HCT116 (cell line): ENCODE measurements around the gene DOCK10. TPM values are rescaled to one million over a fixed set of nuclear protein-coding genes. Genes with fewer than 3 reads are reported as not detected.

Experiments
- ATAC-seq: fragments of 200-7000 bp; cut with Tn5 transposase; 2 replicates; pipeline ENCODE4 v1.9.1; 2020; ENCODE audit warnings: mild to moderate bottlenecking, moderate library complexity
- BruUV-seq: library from RNA; stranded (reverse); fragments of 400-500 nt; replicated peaks from 2 replicates; lab custom pipeline; 2021; lab: Mats Ljungman, UMichigan
- CTCF ChIA-PET: fragments of 300-600 bp; sonication (Branson Sonifier 250); formaldehyde crosslinking; loops from one replicate; lab custom pipeline; 2021; ENCODE audit warnings: antibody characterized with exemption; lab: Charles Lee
- POLR2A ChIA-PET: fragments of 300-600, 350-600 bp; sonication (Branson Sonifier 250); formaldehyde crosslinking; loops from one replicate; lab custom pipeline; 2021; ENCODE audit warnings: antibody characterized with exemption; lab: Charles Lee
- RAD21 ChIA-PET, 2 experiments: fragments of 300-600 bp; sonication (Branson Sonifier 250); formaldehyde crosslinking; loops; one replicate each; lab custom pipeline; 2023; ENCODE audit warnings: low total read pairs in 2 of 2; ENCODE audit not compliant: uncharacterized antibody in 2 of 2, unreplicated experiment in 2 of 2, low non-redundant PET in 1 of 2; lab: Charles Lee
- DNase-seq: peaks from one replicate; pipeline ENCODE4 v3.0.0-alpha.2; 2010; ENCODE audit warnings: low read depth, low spot score
- H2AFZ ChIP-seq: fragments of 200-600 bp; shearing (Covaris generic), sonication (generic); 2 replicates; pipeline ENCODE4 v1.6.1; 2017; ENCODE audit warnings: low read depth, mixed run types, mixed read lengths, antibody characterized with exemption, low read length; ENCODE audit not compliant: poor library complexity, severe bottlenecking
- H3K27ac ChIP-seq: 2 replicates; pipeline ENCODE4 v1.5.1; 2012; ENCODE audit warnings: low read depth, low read length
- H3K27me3 ChIP-seq: fragments of 200-600 bp; sonication (generic); 2 replicates; pipeline ENCODE4 v1.6.1; 2016; ENCODE audit warnings: mixed run types, low read length, mixed read lengths; ENCODE audit not compliant: insufficient read depth
- H3K36me3 ChIP-seq, 2 experiments: fragments of 200-500 bp in 1 of 2; fragments of 200-600 bp in 1 of 2; sonication (Bioruptor generic) in 1 of 2; sonication (generic) in 1 of 2; 2 replicates each; pipeline versions ENCODE4 v1.5.1 to v1.6.1; 2014 to 2016; ENCODE audit warnings: low read length in 2 of 2, inconsistent platforms in 1 of 2, mixed read lengths in 1 of 2, mixed run types in 1 of 2; ENCODE audit not compliant: insufficient read depth in 2 of 2, control insufficient read depth in 1 of 2
- H3K4me1 ChIP-seq, 2 experiments: fragments of 200-600 bp in 1 of 2; sonication (generic) in 1 of 2; 2 replicates each; pipeline versions ENCODE4 v1.5.1 to v1.6.1; 2012 to 2017; ENCODE audit warnings: low read length in 2 of 2, inconsistent platforms in 1 of 2, mild to moderate bottlenecking in 1 of 2, mixed read lengths in 1 of 2, mixed run types in 1 of 2, moderate library complexity in 1 of 2; ENCODE audit not compliant: insufficient read depth in 2 of 2, control insufficient read depth in 1 of 2
- H3K4me2 ChIP-seq: fragments of 200-600 bp; sonication (generic); 2 replicates; pipeline ENCODE4 v1.6.1; 2017; ENCODE audit warnings: mixed run types, low read length, mixed read lengths
- H3K4me3 ChIP-seq, 2 experiments: fragments of 200-600 bp in 1 of 2; sonication (generic) in 1 of 2; replicated peaks in 1 of 2; 2 replicates each; pipeline ENCODE4 v1.5.1; 2011 to 2016; ENCODE audit warnings: low read length in 2 of 2, control low read depth in 1 of 2, low read depth in 1 of 2, mild to moderate bottlenecking in 1 of 2, mixed read lengths in 1 of 2, mixed run types in 1 of 2
- H3K79me2 ChIP-seq: fragments of 200-600 bp; sonication (generic); 2 replicates; pipeline ENCODE4 v1.6.1; 2017; ENCODE audit warnings: mild to moderate bottlenecking, mixed run types, low read length, moderate library complexity, mixed read lengths; ENCODE audit not compliant: insufficient read depth
- H3K9ac ChIP-seq: fragments of 200-600 bp; sonication (generic); 2 replicates; pipeline ENCODE4 v1.6.1; 2016; ENCODE audit warnings: low read length, mixed read lengths
- H3K9me2 ChIP-seq: fragments of 200-600 bp; sonication (generic), shearing (Covaris generic); 2 replicates; pipeline ENCODE4 v1.6.1; 2017; ENCODE audit warnings: mixed run types, mild to moderate bottlenecking, moderate library complexity; ENCODE audit not compliant: insufficient read depth
- H3K9me3 ChIP-seq, 2 experiments: fragments of 200-500 bp in 1 of 2; fragments of 200-600 bp in 1 of 2; sonication (Bioruptor generic) in 1 of 2; sonication (generic) in 1 of 2; 2 replicates each; pipeline ENCODE4 v1.6.1; 2014 to 2017; ENCODE audit warnings: low read length in 2 of 2, mixed read lengths in 2 of 2, inconsistent platforms in 1 of 2, low read depth in 1 of 2, mild to moderate bottlenecking in 1 of 2, mixed run types in 1 of 2, moderate library complexity in 1 of 2; ENCODE audit not compliant: control insufficient read depth in 1 of 2, insufficient read depth in 1 of 2
- H4K20me1 ChIP-seq: fragments of 200-600 bp; sonication (generic), shearing (Covaris generic); 2 replicates; pipeline ENCODE4 v1.6.1; 2017; ENCODE audit warnings: mixed run types, mild to moderate bottlenecking, moderate library complexity; ENCODE audit not compliant: insufficient read depth
- CBX3 ChIP-seq: IDR thresholded peaks from 2 replicates; pipeline ENCODE4 v1.6.1; 2012; ENCODE audit warnings: low read depth
- CEBPB ChIP-seq: IDR thresholded peaks from 2 replicates; pipeline ENCODE4 v1.6.1; 2012; ENCODE audit warnings: low read depth
- EGR1 ChIP-seq: IDR thresholded peaks from 2 replicates; pipeline ENCODE4 v1.6.1; 2012; ENCODE audit warnings: low read depth
- ELF1 ChIP-seq: IDR thresholded peaks from 2 replicates; pipeline ENCODE4 v1.6.1; 2012; ENCODE audit warnings: low read depth, borderline replicate concordance
- EZH2 ChIP-seq: fragments of 200-600 bp; sonication (generic); IDR thresholded peaks from 2 replicates; pipeline ENCODE4 v1.6.1; 2017; ENCODE audit warnings: antibody characterized with exemption, mixed run types
- EZH2phosphoT487 ChIP-seq: fragments of 200-600 bp; IDR thresholded peaks from 2 replicates; pipeline ENCODE4 v1.6.1; 2018; ENCODE audit warnings: antibody characterized with exemption, borderline replicate concordance
- FOSL1 ChIP-seq: IDR thresholded peaks from 2 replicates; pipeline ENCODE4 v1.6.1; 2012; ENCODE audit warnings: low read depth
- JUND ChIP-seq: IDR thresholded peaks from 2 replicates; pipeline ENCODE4 v1.6.1; 2012
- POLR2A ChIP-seq: IDR thresholded peaks from 2 replicates; pipeline ENCODE4 v1.7.0; 2011; ENCODE audit warnings: borderline replicate concordance; ENCODE audit not compliant: insufficient read depth, insufficient read length; ENCODE audit errors: extremely low read depth
- SIN3A ChIP-seq: IDR thresholded peaks from 2 replicates; pipeline ENCODE4 v1.6.1; 2012; ENCODE audit warnings: low read depth
- SP1 ChIP-seq: IDR thresholded peaks from 2 replicates; pipeline ENCODE4 v1.6.1; 2012; ENCODE audit warnings: low read depth
- SRF ChIP-seq: IDR thresholded peaks from 2 replicates; pipeline ENCODE4 v1.6.1; 2012; ENCODE audit warnings: low read depth
- YY1 ChIP-seq: IDR thresholded peaks from 2 replicates; pipeline ENCODE4 v1.6.1; 2011; ENCODE audit warnings: low read length, low read depth, moderate library complexity, mild to moderate bottlenecking; ENCODE audit not compliant: insufficient replicate concordance; ENCODE audit errors: extremely low read depth
- ZFX ChIP-seq: fragments of 450-650 bp; IDR thresholded peaks from 2 replicates; pipeline ENCODE4 v1.6.1; 2017
- ZNF274 ChIP-seq: fragments of 200-500 bp; sonication (Bioruptor generic); IDR thresholded peaks from 2 replicates; pipeline ENCODE4 v1.6.1; 2014; ENCODE audit warnings: mild to moderate bottlenecking, low read depth, low read length, inconsistent platforms
- intact Hi-C: fragments of 100-400 bp; cut with micrococcal nuclease; formaldehyde crosslinking; loops from 2 replicates; pipeline ENCODE4 v1.10.0; 2022
- total RNA-seq: library from RNA; stranded (reverse); gene quantifications from one replicate; pipeline ENCODE4 v1.2.1, GENCODE V29; 2021; ENCODE audit not compliant: unreplicated experiment
- TF ChIP-seq, protein P1 (sequence below): IDR thresholded peaks from 2 replicates; pipeline ENCODE4 v1.6.1; 2012
- TF ChIP-seq, protein P2 (sequence below): IDR thresholded peaks from 2 replicates; pipeline ENCODE4 v1.6.1; 2012
- TF ChIP-seq, protein P3 (sequence below): IDR thresholded peaks from 2 replicates; pipeline ENCODE4 v1.6.1; 2012; ENCODE audit warnings: low read depth

Gene DOCK10
- total RNA-seq, 1 experiment from 2014 or later, result 0.54 TPM

DNA sequence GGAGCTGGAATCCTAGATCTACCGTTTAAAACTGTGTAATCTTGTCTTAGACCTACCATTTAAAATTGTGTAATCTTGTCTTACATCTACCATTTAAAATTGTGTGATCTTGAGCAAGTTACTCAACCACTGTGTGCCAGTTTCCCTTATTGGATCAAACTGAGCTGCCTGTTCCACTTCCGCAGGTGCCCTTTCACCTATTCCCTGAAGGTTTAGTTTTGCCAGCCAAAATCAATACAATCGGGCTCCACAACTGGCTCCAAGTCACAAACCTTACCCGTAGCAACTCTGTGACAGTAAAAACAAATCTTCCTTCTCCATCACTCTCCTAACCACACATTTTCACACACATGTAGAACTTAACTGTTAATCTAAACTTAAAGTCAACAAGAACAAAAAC is 20.1 kb downstream of the DOCK10 start:
- ATAC-seq (no peak), DNase-seq (no peak)
- intact Hi-C loops, result no loop called here
- no TSS peak for BruUV-seq
- no peaks in the 10 kb centered on the region for H3K36me3 ChIP-seq
- RAD21 ChIA-PET, result no interaction called here
- H3K9me3 ChIP-seq, result no peaks in the 10 kb centered on the region
- TF ChIP-seq, protein P1, sequence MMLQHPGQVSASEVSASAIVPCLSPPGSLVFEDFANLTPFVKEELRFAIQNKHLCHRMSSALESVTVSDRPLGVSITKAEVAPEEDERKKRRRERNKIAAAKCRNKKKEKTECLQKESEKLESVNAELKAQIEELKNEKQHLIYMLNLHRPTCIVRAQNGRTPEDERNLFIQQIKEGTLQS, result no peak
- TF ChIP-seq ZNF274 (no peak), JUND (no peak), FOSL1 (no peak), YY1 (no peak), SIN3A (no peak), CBX3 (no peak), POLR2A (no peak), ZFX (no peak), SP1 (no peak)
- TF ChIP-seq, protein P2, sequence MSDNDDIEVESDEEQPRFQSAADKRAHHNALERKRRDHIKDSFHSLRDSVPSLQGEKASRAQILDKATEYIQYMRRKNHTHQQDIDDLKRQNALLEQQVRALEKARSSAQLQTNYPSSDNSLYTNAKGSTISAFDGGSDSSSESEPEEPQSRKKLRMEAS, result no peak
- H3K4me1 ChIP-seq, result no peaks in the 10 kb centered on the region
- POLR2A ChIA-PET, result no interaction called here
- no peaks in the 10 kb centered on the region for H3K27me3 ChIP-seq
- no peak overlapping the region for H3K9ac ChIP-seq
- H3K27ac ChIP-seq, result no peak overlapping the region
- CTCF ChIA-PET, result no interaction called here
- H2AFZ ChIP-seq, result no peak overlapping the region
- no peak overlapping the region for H3K4me3 ChIP-seq
- H3K9me2 ChIP-seq, result no peaks in the 10 kb centered on the region
- H3K4me2 ChIP-seq, result no peak overlapping the region
- no peaks in the 10 kb centered on the region for H3K79me2 ChIP-seq
- no peaks in the 10 kb centered on the region for H4K20me1 ChIP-seq

DNA sequence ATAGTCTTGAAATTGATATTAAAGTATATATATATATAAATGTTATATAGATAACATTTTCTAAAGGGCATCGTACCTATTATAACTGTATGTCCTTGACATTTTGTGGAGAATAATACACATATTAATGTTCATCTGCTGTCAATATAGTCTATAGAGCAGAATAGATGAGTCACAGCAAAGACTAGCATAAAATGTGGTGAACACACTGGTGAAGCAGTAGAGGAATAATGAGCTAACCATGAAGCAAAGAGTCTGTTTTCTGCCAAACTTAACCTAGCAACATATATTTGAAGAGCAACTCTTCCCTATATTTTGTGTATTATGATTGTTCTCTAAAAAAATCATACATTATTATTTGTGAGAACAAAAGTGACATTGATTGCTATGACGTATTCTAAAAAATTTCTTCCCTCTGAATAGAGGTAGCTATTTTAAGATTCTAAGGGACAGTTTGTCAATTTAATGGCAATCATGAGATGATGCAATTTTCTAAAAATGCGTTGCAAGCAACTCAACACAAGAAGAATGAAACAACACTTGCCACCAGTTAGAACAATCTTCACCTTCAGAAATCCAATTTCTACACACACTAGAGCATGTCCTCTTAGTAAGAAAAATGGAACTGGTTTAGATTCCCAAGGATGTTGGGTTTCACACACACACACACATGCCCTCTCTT is 22.0 kb downstream of the DOCK10 start:
- no peaks in the 10 kb centered on the region for H3K9me2 ChIP-seq
- intact Hi-C loops, result no loop called here
- H4K20me1 ChIP-seq, result no peaks in the 10 kb centered on the region
- BruUV-seq, result no TSS peak
- H2AFZ ChIP-seq, result no peak overlapping the region
- no peak for ATAC-seq
- no peak overlapping the region for H3K4me2 ChIP-seq
- POLR2A ChIA-PET, result no interaction called here
- no peaks in the 10 kb centered on the region for H3K4me1 ChIP-seq
- H3K9me3 ChIP-seq, result no peaks in the 10 kb centered on the region
- RAD21 ChIA-PET, result no interaction called here
- H3K79me2 ChIP-seq, result no peaks in the 10 kb centered on the region
- H3K27ac ChIP-seq, result no peak overlapping the region
- H3K27me3 ChIP-seq, result no peaks in the 10 kb centered on the region
- DNase-seq, result no peak
- H3K9ac ChIP-seq, result no peak overlapping the region
- H3K4me3 ChIP-seq, result no peak overlapping the region
- CTCF ChIA-PET, result no interaction called here
- H3K36me3 ChIP-seq, result no peaks in the 10 kb centered on the region
- TF ChIP-seq CEBPB (no peak), YY1 (no peak), SRF (no peak), SP1 (no peak), ZFX (no peak), ZNF274 (no peak), EZH2 (no peak), CBX3 (no peak), EZH2phosphoT487 (no peak), ELF1 (no peak), EGR1 (no peak)
- TF ChIP-seq, protein P1, result no peak
- TF ChIP-seq, protein P2, result no peak
- TF ChIP-seq, protein P3, sequence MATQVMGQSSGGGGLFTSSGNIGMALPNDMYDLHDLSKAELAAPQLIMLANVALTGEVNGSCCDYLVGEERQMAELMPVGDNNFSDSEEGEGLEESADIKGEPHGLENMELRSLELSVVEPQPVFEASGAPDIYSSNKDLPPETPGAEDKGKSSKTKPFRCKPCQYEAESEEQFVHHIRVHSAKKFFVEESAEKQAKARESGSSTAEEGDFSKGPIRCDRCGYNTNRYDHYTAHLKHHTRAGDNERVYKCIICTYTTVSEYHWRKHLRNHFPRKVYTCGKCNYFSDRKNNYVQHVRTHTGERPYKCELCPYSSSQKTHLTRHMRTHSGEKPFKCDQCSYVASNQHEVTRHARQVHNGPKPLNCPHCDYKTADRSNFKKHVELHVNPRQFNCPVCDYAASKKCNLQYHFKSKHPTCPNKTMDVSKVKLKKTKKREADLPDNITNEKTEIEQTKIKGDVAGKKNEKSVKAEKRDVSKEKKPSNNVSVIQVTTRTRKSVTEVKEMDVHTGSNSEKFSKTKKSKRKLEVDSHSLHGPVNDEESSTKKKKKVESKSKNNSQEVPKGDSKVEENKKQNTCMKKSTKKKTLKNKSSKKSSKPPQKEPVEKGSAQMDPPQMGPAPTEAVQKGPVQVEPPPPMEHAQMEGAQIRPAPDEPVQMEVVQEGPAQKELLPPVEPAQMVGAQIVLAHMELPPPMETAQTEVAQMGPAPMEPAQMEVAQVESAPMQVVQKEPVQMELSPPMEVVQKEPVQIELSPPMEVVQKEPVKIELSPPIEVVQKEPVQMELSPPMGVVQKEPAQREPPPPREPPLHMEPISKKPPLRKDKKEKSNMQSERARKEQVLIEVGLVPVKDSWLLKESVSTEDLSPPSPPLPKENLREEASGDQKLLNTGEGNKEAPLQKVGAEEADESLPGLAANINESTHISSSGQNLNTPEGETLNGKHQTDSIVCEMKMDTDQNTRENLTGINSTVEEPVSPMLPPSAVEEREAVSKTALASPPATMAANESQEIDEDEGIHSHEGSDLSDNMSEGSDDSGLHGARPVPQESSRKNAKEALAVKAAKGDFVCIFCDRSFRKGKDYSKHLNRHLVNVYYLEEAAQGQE, result no peak
